B cell (primary cell): Measurements from ENCODE around the gene PCDH1.

Experiments
- CTCF ChIP-seq: fragments of 200-600 bp; IDR thresholded peaks from one replicate; pipeline ENCODE4 v1.8.0; 2022; ENCODE audit warnings: antibody characterized with exemption, mild to moderate bottlenecking
- EZH2 ChIP-seq: IDR thresholded peaks from 2 replicates; pipeline ENCODE4 v1.6.1; 2012; ENCODE audit warnings: borderline replicate concordance, low read depth, mild to moderate bottlenecking, moderate library complexity, low read length; ENCODE audit not compliant: insufficient read depth, poor library complexity, severe bottlenecking

GRCh38 chr5:141903261-141903660 lies 25.1 kb upstream of the PCDH1 start:
- TF ChIP-seq CTCF (no peak), EZH2 (no peak)
